HG03460 (cell line): ENCODE data around the gene SYT4.
"Not testable (repeated sequence)": the region's sequence is repeated elsewhere in the genome, so short reads cannot be mapped to it uniquely, and the experiment has no call there.

Source experiments
- ATAC-seq: cut with Tn5 transposase; IDR thresholded peaks from one replicate; pipeline ENCODE4 v1.9.1; 2021; ENCODE audit not compliant: unreplicated experiment

SYT4 gene

GRCh38 chr18:43277164-43277600 lies at the start of gene SYT4:
SYT4 (minus strand) TSS chr18:43277490; CDS start chr18:43277281, 209 bp downstream.
- ATAC-seq, result no peak

- ATAC-seq, result no peak
These were observed 44.8 kb upstream of the SYT4 start for GRCh38 chr18:43322132-43322531.

- no peak for ATAC-seq
These were observed 37.7 kb upstream of the SYT4 start for GRCh38 chr18:43314941-43315340.

- ATAC-seq, result no peak
These were observed 35.6 kb upstream of the SYT4 start for GRCh38 chr18:43312891-43313290.

- ATAC-seq, result no peak
These were observed 32.9 kb upstream of the SYT4 start for GRCh38 chr18:43310239-43310638.

GRCh38 chr18:43303376-43303775 lies 26.1 kb upstream of the SYT4 start:
- ATAC-seq, result no peak

- not testable (repeated sequence) for ATAC-seq
These were observed 8.9 kb upstream of the SYT4 start for GRCh38 chr18:43286187-43286586.

- no peak for ATAC-seq
These were observed 6.0 kb upstream of the SYT4 start for GRCh38 chr18:43283299-43283698.

GRCh38 chr18:43279015-43279744 lies 1.9 kb upstream of the SYT4 start:
- no peak for ATAC-seq

GRCh38 chr18:43278355-43278754 lies 1.1 kb upstream of the SYT4 start:
- ATAC-seq, result no peak

GRCh38 chr18:43276491-43276890 lies 799 bp downstream of the SYT4 start:
- no peak for ATAC-seq

- no peak for ATAC-seq
These were observed 1.7 kb downstream of the SYT4 start for GRCh38 chr18:43275546-43275945.

- ATAC-seq, result no peak
These were observed 2.8 kb downstream of the SYT4 start for GRCh38 chr18:43274526-43274925.

GRCh38 chr18:43271593-43272432 lies 5.5 kb downstream of the SYT4 start:
- ATAC-seq, result peak; percentile 59

- no peak for ATAC-seq
These were observed 9.5 kb downstream of the SYT4 start for GRCh38 chr18:43267818-43268217.

- ATAC-seq, result no peak
These were observed 11.8 kb downstream of the SYT4 start for GRCh38 chr18:43265465-43265864.

GRCh38 chr18:43248610-43249249 lies 28.6 kb downstream of the SYT4 start:
- ATAC-seq, result no peak

- ATAC-seq, result no peak
These were observed 29.3 kb downstream of the SYT4 start for GRCh38 chr18:43247944-43248343.

- ATAC-seq, result no peak
These were observed 38.9 kb downstream of the SYT4 start for GRCh38 chr18:43238429-43238828.

- ATAC-seq, result no peak
These were observed 40.4 kb downstream of the SYT4 start for GRCh38 chr18:43236921-43237320.

GRCh38 chr18:43234889-43235288 lies 42.4 kb downstream of the SYT4 start:
- no peak for ATAC-seq

- ATAC-seq, result no peak
These were observed 54.8 kb downstream of the SYT4 start for GRCh38 chr18:43222501-43222900.
